ENCODE results near the gene REG4.
"Not testable (repeated sequence)": the region's sequence is repeated elsewhere in the genome, so short reads cannot be mapped to it uniquely, and the experiment has no call there.

REG4 gene

DNA sequence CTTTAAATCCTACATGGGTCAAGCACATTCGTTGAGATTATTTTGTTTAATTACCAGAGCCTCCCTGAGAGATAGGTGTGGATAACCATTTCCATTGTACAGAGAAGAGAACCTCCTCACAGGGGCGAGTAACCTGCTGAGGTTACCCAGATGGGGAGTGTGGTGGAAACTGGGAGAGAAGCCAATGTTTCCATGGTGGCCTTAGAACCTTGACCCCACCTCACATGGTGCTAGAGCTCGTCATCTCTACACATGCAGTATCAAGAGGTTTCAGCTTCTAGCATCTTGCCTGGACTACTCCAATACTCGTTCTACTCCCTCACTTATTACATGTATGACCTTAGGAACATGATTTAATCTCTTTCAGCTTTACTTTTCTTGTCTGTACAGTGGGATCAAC, 4.8 kb downstream of the REG4 start:
- no peak for DNase-seq (ENCODE audit: low read depth)

DNA sequence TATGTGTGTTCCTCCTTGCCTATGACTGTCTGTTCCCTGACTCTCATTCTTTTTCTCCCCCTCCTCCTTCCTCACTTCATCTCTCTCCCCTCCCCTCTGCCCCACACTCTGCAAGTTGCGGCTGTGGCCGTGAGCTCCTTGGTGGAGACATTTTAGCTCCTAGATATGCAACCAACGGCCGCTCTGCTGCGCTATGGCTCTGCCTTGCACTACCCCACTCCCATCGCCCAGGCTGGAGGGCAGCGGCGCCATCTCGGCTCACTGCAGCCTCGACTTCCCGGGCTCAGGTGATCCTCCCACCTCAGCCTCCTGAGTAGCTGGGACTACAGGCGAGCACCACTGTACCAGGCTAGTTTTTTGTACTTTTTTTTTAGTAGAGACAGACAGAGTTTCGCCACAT, 5.5 kb downstream of the REG4 start:
- DNase-seq (ENCODE audit: low read depth) = no peak

GRCh38 chr1:119805247-119805646, 6.0 kb downstream of the REG4 start:
- DNase-seq (ENCODE audit: low read depth) = no peak

GRCh38 chr1:119799599-119800177, 11.6 kb downstream of the REG4 start:
- no peak for DNase-seq (ENCODE audit: low read depth)

DNA sequence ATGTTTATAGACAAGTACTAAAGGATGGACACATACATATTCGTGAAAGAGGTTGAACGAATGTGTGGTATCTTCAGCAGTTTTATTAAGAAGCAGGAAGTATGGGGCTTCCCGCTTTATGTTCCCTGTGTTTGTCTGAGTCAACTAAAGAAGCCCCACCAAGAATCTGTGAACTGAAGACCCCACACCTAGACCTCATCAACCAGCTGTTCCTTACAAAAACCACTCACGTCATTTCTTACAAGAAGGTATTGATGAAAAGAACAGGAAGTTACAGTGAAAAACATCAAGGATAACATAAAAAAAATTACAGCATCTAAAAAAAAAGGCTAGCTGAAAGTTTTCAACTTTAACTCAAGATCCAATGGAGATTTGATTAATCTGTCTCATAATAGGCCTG, 12.3 kb downstream of the REG4 start:
- no peak for DNase-seq (ENCODE audit: low read depth)

- no peak for DNase-seq (ENCODE audit: low read depth)
Measured at GRCh38 chr1:119797606-119798005, 13.7 kb downstream of the REG4 start.

GRCh38 chr1:119797162-119797561, 14.1 kb downstream of the REG4 start:
- no peak for DNase-seq (ENCODE audit: low read depth)

GRCh38 chr1:119795261-119796200, 15.7 kb downstream of the REG4 start:
- no peak for DNase-seq (ENCODE audit: low read depth)

- peak; percentile 91 for DNase-seq (ENCODE audit: low read depth)
Measured at GRCh38 chr1:119794876-119795240, 16.4 kb downstream of the REG4 start.

DNA sequence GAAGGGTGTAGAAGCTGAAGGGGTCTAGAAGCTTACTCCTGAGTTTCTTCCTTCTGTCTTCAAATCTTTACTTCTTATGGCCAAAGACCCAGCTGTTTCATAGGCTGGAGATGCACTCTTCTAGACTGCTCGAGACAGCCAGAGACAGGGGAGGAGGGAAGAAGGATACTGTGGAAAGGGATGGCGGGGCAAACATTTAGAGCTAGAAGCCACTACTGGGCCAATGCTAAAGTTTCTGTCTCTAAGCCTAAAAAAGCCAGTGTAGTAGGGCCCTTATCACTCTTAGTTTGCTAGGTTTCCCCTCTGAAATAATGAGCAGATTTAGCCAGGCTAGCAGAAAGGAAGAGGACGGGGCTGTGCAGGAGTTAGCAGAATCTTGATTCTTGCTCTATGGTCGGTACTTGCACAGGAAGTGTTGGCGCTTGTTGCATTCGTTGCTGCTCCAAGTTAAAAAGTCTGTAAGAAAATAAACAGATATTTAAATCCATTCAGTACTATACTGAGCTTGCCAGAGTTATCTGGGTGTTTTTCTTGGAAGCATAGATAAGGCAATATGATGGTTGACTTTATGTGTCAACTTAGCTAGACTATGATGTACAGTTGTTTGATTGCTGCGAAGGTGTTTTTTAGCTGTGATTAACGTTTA, 16.9 kb downstream of the REG4 start:
- no peak for DNase-seq (ENCODE audit: low read depth)

DNA sequence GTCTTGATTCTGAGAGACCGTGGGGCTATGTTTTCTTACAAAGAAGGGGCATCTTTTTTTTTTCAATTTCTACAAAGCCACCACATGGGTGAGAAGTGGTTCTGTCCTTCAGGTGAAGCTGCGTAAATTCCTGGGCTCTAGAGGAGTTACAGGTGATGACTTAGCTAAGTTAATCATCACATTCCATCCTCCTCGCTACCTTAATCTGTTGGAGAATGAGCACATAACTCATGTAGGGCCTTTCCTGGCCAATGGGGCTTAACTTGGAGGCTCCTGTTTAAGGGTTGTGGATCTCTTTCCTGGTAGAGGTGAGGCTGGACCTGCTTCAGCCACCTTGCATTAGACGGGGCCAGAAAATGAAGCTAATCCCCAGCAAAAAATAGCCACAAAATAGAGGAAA, 19.9 kb downstream of the REG4 start:
- no peak for DNase-seq (ENCODE audit: low read depth)

- DNase-seq (ENCODE audit: low read depth) = no peak
Measured at GRCh38 chr1:119790451-119791198, 20.6 kb downstream of the REG4 start.

- peak; percentile 92 for DNase-seq (ENCODE audit: low read depth)
Measured at GRCh38 chr1:119787776-119788175, 23.5 kb downstream of the REG4 start.

GRCh38 chr1:119786473-119787050, 24.7 kb downstream of the REG4 start:
- DNase-seq (ENCODE audit: low read depth) = not testable (repeated sequence)

- not testable (repeated sequence) for DNase-seq (ENCODE audit: low read depth)
Measured at GRCh38 chr1:119786046-119786445, 25.2 kb downstream of the REG4 start.

GRCh38 chr1:119784191-119784781, 27.0 kb downstream of the REG4 start:
- peak; percentile 89 for DNase-seq (ENCODE audit: low read depth)

- DNase-seq (ENCODE audit: low read depth) = peak; percentile 97
Measured at GRCh38 chr1:119783354-119784185, 27.7 kb downstream of the REG4 start.

- DNase-seq (ENCODE audit: low read depth) = no peak
Measured at GRCh38 chr1:119782631-119783325, 28.5 kb downstream of the REG4 start.

GRCh38 chr1:119781434-119782210, 29.6 kb downstream of the REG4 start:
- no peak for DNase-seq (ENCODE audit: low read depth)
